NCI-H526 (cell line): Measurements from ENCODE around the gene FAR2.

Experiments
- DNase-seq, 2 experiments: peaks; one replicate each; lab custom pipeline; 2025; lab: John Stamatoyannopoulos, UW

The FAR2 gene

GRCh38 chr12:29204521-29204920 is 55.4 kb downstream of the FAR2 start:
- no peak for DNase-seq

- DNase-seq: no peak
Measured at GRCh38 chr12:29207120-29207519, 58.0 kb downstream of the FAR2 start.

GRCh38 chr12:29208060-29208459 is 59.0 kb downstream of the FAR2 start:
- no peak for DNase-seq

- DNase-seq: no peak
Measured at GRCh38 chr12:29208936-29209701, 60.0 kb downstream of the FAR2 start.

- DNase-seq: no peak
Measured at GRCh38 chr12:29211696-29212095, 62.6 kb downstream of the FAR2 start.

GRCh38 chr12:29212682-29213403 is 63.8 kb downstream of the FAR2 start:
- DNase-seq: no peak

GRCh38 chr12:29216266-29216665 is 67.2 kb downstream of the FAR2 start:
- DNase-seq: no peak

GRCh38 chr12:29216797-29217575 is 67.9 kb downstream of the FAR2 start:
- peak in 1 of 2 experiments; percentile 20 for DNase-seq

- no peak for DNase-seq
Measured at GRCh38 chr12:29220632-29221336, 71.7 kb downstream of the FAR2 start.

GRCh38 chr12:29222200-29222599 is 73.1 kb downstream of the FAR2 start:
- no peak for DNase-seq

GRCh38 chr12:29223426-29223825 is 74.3 kb downstream of the FAR2 start:
- DNase-seq: no peak

- no peak for DNase-seq
Measured at GRCh38 chr12:29223956-29224543, 75.0 kb downstream of the FAR2 start.

- no peak for DNase-seq
Measured at GRCh38 chr12:29224572-29224971, 75.5 kb downstream of the FAR2 start.

GRCh38 chr12:29225834-29226233 is 76.8 kb downstream of the FAR2 start:
- DNase-seq: no peak

- no peak for DNase-seq
Measured at GRCh38 chr12:29226616-29227015, 77.5 kb downstream of the FAR2 start.

- DNase-seq: no peak
Measured at GRCh38 chr12:29228474-29229157, 79.5 kb downstream of the FAR2 start.

- no peak for DNase-seq
Measured at GRCh38 chr12:29229158-29229505, 80.1 kb downstream of the FAR2 start.

GRCh38 chr12:29229937-29230336 is 80.9 kb downstream of the FAR2 start:
- DNase-seq: no peak

- DNase-seq: no peak
Measured at GRCh38 chr12:29230800-29231560, 81.9 kb downstream of the FAR2 start.

GRCh38 chr12:29232086-29232485 is 83.0 kb downstream of the FAR2 start:
- DNase-seq: no peak
